KOPT-K1 (cell line): Measurements from ENCODE around the gene GALNT9.

Experiments used
- H3K27ac ChIP-seq: fragments of 200-600 bp; sonication (generic); 2 replicates; pipeline ENCODE4 v1.5.1; 2016; ENCODE audit warnings: antibody characterized with exemption, mild to moderate bottlenecking, low read depth, low read length; ENCODE audit not compliant: poor library complexity, severe bottlenecking
- H3K36me3 ChIP-seq: fragments of 200-600 bp; sonication (generic); 2 replicates; pipeline ENCODE4 v1.5.1; 2017; ENCODE audit warnings: antibody characterized with exemption, mild to moderate bottlenecking, low read length, moderate library complexity; ENCODE audit not compliant: insufficient read depth
- H3K9me3 ChIP-seq: fragments of 200-600 bp; sonication (generic); 2 replicates; pipeline ENCODE4 v1.5.1; 2017; ENCODE audit warnings: antibody characterized with exemption, low read length, mild to moderate bottlenecking; ENCODE audit not compliant: insufficient read depth, poor library complexity, severe bottlenecking

Gene GALNT9

DNA sequence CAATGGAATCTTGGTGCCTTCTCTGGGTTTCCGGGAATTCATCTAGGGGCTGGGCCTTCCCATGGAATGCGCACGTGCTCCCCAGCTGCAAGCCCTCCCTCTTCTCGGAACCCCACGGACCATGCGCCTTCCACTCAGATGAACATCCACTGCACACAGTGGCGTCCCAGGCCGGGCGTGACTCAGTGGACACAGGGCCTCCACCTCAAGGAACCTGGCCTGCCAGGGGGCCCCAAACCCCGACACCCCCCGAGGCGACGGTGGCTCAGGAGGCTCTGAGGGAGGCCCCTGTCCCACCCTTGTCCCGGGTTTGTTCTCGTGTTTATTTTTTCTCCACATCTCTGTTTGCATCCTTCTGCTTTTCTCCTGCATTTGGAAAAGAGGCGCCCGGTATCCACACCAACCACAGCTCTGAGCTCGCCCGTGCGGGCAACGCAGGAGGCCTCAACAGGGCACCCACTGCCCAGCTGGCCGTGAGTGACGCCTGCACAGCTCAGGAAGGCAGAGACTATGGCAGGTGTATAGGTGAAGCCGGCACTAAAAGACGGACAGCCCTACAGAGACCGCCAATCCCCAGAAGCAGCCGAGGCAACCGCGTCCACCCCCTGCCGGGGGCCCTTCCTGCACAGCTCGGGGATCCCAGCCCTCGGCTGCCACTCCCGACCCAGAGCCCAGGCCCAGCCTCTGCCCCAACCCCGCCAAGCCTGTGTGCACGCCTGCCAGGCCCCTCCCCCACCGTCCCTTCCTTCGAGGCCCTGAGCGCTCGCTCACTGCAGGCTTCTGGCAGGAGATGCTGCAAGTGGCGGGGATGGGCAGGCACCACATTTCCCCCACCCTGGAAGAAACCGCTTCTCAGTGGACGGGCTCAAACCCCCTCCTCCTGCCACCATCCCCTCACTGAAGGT lies 23.8 kb upstream of the GALNT9 start:
- Histone ChIP-seq H3K27ac (no peak overlapping the region), H3K9me3 (peaks cover 11% of the 10 kb centered on the region), H3K36me3 (no peaks in the 10 kb centered on the region)

DNA sequence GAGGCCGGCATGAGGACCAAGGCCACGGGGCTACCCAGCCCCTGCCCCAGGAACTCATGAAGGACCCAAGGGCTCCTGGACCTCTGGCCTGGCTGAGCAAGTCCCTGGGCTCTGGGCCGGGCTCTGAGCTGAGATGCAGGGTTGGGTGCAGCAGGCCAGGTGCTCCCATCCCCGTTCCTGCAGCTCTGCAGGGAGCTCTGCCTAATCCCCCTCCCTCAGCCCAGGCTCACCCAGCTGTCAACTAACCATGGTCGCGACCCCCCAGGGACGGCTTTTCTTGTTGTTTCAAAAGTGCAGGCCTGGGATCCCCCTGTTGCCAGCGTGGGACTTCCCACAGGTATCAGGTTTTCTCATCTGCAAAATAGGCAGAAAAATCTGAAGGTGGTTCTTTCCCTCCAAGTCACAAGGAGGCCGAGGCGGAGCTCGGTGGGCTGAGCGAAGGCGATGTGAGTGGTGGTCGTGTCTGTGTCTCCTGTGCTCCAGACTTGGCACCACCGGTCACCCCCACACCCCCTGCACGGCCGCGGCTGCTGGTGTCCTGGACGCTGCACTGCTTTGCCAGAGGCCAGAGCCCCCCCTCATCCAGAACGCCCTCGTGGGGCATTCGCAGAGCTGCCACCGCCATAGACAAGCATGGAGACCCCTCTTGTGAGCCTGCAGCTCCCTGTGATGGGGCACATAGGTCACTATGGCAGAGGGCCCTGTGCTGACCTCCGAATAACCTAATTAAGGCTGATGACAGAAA lies 22.5 kb upstream of the GALNT9 start:
- H3K27ac ChIP-seq, result no peak overlapping the region
- no peaks in the 10 kb centered on the region for H3K36me3 ChIP-seq
- no peaks in the 10 kb centered on the region for H3K9me3 ChIP-seq

GRCh38 chr12:132349501-132350131 lies 20.2 kb upstream of the GALNT9 start:
- H3K9me3 ChIP-seq, result no peaks in the 10 kb centered on the region
- H3K36me3 ChIP-seq, result no peaks in the 10 kb centered on the region
- no peak overlapping the region for H3K27ac ChIP-seq

DNA sequence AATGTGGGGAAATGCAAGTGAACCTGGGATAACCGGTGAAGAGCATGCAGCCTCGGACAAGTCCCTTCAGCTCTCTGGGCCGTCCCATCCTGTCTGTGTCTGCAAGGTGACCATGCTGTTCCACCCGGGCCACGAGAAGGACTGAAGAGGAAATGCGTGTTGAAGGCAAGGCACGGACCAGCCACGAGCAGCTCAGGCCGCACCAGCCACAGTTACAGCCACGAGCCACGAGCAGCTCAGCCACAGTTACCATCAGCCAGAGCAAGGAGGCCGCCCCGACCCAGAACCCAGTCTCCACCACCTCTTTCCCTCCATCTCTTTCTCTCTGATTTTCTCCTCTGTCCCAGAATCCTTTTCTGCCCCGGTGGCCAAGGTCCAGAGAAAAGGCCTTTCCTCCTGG lies 18.8 kb upstream of the GALNT9 start:
- Histone ChIP-seq H3K27ac (no peak overlapping the region), H3K36me3 (no peaks in the 10 kb centered on the region), H3K9me3 (no peaks in the 10 kb centered on the region)

DNA sequence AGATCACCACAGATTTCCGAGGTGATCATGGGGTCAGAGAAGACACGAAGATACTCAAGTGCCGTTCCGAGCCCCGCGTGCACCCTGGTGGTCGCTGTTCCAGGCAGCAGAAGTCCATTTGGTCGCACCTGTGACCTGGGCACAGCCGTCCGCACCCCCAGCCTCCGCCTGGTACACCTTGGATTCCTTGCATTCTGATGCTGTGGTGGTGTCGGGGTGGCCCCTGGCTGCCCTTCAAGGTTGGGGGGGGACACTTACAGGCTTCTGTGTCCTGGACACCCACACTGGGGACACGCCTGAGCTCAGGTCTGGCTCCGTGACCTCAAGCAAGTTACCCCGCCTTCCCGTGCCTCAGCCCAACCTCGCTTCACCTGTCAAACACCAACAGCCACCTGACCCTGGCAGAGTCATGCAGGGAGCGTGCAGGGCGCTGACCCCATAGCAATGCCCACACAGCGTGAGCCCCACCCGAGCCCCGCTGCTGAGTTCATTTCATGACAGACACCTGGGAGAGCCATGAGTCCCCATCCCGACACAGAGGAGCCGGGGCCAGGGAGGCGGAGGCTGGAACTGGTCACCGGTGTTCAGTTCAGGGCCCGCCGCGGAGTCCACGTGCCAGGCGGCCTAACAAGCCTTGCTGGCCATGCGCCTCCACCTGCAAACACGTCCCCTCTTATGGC lies 17.9 kb upstream of the GALNT9 start:
- Histone ChIP-seq H3K36me3 (no peaks in the 10 kb centered on the region), H3K9me3 (no peaks in the 10 kb centered on the region), H3K27ac (no peak overlapping the region)

GRCh38 chr12:132346471-132347175 lies 17.2 kb upstream of the GALNT9 start:
- Histone ChIP-seq H3K27ac (no peak overlapping the region), H3K9me3 (no peaks in the 10 kb centered on the region), H3K36me3 (no peaks in the 10 kb centered on the region)

DNA sequence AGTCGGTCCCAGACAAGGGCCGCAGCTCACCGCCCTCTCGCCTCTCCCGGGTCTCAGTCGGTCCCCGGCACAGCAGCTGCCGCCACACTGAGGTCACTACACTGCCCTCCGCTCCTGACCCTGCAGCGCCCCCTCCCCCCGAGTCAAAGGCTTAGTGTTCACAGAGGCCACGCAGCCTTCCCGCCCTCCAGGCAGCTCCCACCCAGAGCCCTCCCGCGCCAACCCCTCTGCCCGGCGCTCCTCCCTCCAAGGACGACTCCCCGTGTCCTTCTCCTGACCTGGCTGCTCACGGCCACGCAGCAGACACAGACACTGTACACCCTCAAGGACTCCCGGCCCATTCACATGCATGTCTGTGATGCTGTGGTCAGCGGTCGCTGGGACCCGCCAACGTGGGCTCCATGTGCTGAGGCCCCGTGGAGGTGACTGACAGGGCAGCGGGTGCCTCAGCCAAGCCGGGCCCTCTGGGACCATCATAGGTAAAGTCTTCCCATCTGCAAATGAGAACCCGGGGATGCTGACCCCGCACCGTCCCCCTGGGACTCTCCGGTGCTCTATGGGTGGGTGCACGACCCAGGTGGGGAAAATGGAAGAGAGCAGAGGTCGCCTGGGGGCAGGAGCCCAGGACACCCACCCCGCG lies 16.3 kb upstream of the GALNT9 start:
- Histone ChIP-seq H3K27ac (no peak overlapping the region), H3K9me3 (no peaks in the 10 kb centered on the region), H3K36me3 (no peaks in the 10 kb centered on the region)

GRCh38 chr12:132345126-132345525 lies 15.7 kb upstream of the GALNT9 start:
- H3K9me3 ChIP-seq, result no peaks in the 10 kb centered on the region
- H3K36me3 ChIP-seq, result no peaks in the 10 kb centered on the region
- H3K27ac ChIP-seq, result no peak overlapping the region

DNA sequence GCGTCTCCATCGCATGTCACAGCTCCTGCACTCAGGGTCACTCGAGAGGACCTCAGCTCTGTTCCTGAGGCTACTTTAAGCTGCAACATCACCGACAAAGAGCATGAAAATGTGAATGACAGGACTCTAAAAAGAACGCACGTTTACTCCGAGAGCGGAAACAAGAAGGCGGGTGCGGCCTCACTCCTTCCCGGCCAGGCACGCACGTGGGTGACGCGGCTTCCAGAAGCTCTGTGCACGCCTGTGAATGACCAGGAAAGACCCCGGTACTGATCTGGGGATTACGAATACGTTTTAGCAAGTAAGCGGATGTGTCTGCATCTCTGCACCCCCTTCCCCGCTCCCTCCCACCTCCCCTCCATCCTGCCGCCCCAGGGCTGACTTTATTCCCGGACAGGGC lies 15.2 kb upstream of the GALNT9 start:
- H3K36me3 ChIP-seq, result no peaks in the 10 kb centered on the region
- no peak overlapping the region for H3K27ac ChIP-seq
- no peaks in the 10 kb centered on the region for H3K9me3 ChIP-seq

DNA sequence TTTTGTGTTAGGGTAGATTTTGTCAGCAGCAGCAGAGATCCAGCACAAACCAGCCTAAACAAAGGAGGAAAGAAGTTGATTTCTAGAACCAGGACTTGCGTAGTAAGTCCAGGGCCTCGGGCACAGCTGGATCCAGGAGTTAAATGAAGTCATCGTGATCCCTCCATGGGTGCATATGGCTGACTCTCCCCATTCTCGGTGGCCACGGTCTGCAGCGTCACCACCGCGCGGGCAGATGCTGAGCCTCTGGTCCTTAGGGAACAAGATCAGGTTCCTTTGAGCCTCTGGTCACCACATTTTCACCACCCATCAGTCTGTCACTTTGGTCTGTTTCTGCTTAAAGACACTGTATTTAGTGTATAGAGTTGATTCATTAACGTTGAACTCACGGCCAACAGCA lies 14.8 kb upstream of the GALNT9 start:
- Histone ChIP-seq H3K9me3 (no peaks in the 10 kb centered on the region), H3K27ac (no peak overlapping the region), H3K36me3 (no peaks in the 10 kb centered on the region)

- H3K36me3 ChIP-seq, result no peaks in the 10 kb centered on the region
- H3K9me3 ChIP-seq, result no peaks in the 10 kb centered on the region
- H3K27ac ChIP-seq, result no peak overlapping the region
Measured at GRCh38 chr12:132343294-132344004, 14.1 kb upstream of the GALNT9 start.

DNA sequence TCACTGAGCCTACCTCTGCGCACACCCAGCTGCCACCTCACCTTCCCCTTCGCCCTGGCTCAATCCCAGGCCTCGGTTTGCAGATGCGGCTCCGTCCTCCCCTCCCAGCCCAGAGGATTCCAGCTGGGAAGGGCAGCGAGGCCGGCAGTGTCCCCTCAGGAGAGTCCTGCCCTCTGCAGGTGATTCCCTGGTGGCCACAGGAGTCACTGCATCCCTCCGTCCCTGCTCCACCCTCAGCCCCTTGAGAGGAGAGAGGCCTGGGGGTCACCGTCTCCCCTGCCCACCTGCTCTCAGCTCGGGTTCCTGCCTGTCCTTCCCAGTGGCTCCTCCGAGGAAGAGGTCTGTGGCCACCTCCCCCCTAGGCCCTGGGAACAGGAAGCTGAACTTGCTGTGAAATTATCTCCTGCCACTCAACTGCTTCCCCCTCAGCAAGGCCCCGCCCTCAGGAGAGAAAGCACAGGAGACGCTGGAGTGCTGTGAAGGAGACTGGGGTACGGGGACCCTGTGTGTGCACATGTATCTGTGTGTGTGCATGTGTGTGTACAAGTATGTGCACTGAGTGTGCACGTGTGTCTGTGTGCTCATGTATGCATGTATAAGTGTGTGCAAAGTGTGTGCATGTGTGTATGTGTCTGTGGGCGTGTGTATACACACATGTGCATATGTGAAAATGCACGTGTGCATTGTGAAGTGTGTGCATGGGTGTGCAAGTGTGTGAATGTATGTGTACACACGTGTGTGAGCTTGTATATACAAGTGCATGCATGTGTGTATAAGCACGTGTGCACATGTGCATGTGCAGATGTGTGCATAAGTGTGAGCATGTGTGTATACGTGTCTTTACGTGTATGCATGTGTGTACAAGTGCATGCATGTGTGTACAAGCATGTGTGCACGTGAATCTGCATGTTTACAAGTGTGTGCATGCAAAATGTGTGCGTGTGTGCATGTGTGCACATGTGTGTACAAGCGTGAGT lies 13.2 kb upstream of the GALNT9 start:
- no peak overlapping the region for H3K27ac ChIP-seq
- H3K36me3 ChIP-seq, result no peaks in the 10 kb centered on the region
- no peaks in the 10 kb centered on the region for H3K9me3 ChIP-seq
